Forelimb muscle (tissue), 1 donor: ENCODE data around the gene SNRPD1. TPM values are rescaled to one million over a fixed set of nuclear protein-coding genes. Genes with fewer than 3 reads are reported as not detected.
"Not testable (repeated sequence)": the region's sequence is repeated elsewhere in the genome, so short reads cannot be mapped to it uniquely, and the experiment has no call there.

Source experiments
- DNase-seq: peaks from one replicate; pipeline ENCODE4 v3.0.0-alpha.2; 2013; ENCODE audit warnings: low read depth
- polyA plus RNA-seq: library from polyadenylated mRNA; unstranded; fragments of 120-200 nt; gene quantifications from one replicate; pipeline ENCODE4 v1.2.1, GENCODE V29; 2013; ENCODE audit not compliant: insufficient read length

The SNRPD1 gene
- polyA plus RNA-seq, 1 donor, result 84.3 TPM

DNA sequence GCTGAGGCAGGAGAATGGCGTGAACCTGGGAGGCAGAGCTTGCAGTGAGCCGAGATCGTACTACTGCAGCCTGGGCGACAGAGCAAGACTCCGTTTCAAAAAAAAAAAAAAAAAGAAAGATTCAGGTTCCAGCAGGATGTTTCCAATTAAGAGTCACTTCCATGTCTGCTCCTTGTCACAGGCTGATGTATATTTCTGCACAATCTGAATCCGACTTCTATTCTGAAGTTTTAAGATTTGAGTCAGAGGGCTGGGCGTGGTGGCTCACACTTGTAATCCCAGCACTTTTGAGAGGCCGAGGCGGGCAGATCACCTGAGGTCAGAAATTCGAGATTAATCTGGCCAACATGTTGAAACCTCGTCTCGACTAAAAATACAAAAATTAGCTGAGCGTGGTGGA is 24.7 kb downstream of the SNRPD1 start:
- no peak for DNase-seq

DNA sequence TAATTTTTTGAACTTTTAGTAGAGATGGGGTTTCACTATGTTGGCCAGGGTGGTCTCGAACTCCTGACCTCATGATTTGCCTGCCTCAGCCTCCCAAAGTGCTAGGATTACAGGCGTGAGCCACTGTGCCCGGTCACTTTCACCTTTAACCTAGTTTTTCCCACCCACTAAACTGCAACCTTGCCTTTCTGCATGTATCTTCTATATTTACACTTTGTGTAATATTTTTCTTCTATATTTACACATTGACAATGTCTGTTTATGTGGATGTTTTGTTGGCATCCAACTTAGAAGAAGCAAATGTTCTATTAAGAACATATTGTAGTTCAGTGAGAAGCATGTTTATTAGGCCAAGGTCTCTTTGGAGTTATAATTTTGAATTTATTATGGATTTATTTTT is 26.7 kb downstream of the SNRPD1 start:
- DNase-seq, result no peak

GRCh38 chr18:21640375-21640774 is 28.3 kb downstream of the SNRPD1 start:
- not testable (repeated sequence) for DNase-seq

DNA sequence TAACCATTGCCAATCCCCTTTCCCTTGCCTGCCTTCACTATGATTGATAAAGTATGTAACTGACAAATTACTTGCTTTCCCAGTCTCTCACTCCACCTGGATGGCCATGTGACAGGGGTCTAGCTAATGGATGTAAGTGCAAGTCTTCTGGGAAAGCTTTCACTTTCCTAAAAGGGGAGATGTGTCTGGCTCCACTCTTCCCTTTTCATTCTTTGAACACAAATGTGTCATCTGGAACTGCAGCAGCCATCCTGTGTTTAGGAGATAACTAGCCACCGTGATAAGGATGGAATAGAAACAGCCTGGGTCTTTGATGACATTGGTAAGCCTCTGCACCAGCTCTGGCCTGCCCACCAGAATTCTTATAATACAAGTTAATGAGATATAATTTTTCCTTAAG is 38.2 kb downstream of the SNRPD1 start:
- no peak for DNase-seq

GRCh38 chr18:21652073-21652472 is 40.0 kb downstream of the SNRPD1 start:
- no peak for DNase-seq

DNA sequence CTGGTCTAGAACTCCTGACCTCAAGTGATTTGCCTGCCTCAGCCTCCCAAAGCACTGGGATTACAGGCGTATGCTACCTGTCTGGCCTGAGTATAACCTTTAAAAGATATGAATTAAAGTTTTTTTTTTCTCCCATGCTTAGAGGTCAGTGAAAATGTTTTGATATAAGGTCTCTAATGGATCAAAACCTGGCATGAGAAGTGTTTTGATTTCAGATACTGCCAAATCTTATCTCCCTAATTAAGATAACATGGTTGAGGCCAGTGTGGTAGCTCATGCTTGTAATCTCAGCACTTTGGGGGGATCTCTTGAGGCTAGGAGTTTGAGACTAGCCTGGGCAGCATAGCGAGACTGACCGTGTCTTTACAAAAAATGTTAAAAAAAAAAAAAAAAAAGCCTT is 41.2 kb downstream of the SNRPD1 start:
- DNase-seq, result no peak

DNA sequence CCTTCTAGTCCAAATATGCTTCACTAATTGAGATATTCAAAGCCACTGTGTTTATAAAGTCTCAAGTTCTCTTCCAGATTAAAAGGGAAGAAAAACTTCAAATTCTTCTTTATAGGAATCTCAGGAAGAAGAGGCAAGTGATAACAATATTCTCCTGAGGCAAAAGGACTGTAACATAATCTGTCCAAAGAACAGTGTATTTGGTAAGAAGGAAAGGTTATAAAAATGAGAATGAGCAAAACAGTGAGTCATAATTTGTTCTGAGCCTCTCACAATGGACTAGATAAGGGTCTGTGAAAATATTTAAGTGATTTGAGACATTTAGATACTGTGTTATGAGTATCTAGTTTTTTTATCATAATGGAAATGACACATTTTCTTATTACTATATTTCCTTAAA is 44.3 kb downstream of the SNRPD1 start:
- no peak for DNase-seq

DNA sequence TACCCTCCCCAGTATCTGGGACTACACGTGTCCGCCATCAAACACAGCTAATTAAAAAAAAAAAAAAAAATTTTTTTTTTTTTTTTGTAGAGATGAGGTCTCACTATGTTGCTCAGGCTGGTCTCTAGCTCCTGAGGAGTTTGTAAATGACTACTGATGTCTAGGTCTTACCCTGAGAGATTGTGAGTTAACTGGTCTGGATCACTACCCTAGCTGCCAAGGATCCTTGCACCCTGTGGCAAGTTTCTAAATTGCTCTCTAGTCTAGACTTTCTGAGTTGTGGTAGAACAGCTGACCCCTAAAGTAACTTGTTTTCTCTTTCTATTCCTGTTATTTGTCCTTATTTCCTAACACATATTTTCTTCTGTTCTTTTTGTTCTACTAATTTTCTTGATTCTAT is 48.0 kb downstream of the SNRPD1 start:
- DNase-seq, result no peak

DNA sequence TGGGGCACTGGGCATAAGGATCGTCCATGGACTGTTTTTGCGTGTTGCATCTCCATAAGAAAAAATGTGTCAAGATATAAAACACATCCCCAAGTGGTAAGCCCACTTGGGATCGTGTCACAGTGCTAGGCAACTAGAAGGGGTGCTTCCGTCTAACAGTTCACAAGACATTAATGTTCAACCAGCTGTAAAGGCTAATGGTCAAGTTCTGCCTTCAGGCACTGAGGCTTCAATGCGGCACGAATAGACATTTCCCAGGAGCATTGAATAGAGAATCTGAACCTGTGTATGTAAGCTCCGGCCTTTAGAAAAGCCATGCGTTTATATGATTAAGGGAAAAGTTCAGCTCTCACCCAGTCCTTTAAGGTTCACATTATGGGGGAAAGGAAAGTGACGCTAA is 50.5 kb downstream of the SNRPD1 start:
- DNase-seq, result no peak

GRCh38 chr18:21663578-21663977 is 51.5 kb downstream of the SNRPD1 start:
- peak; percentile 56 for DNase-seq

GRCh38 chr18:21664069-21664468 is 52.0 kb downstream of the SNRPD1 start:
- no peak for DNase-seq

- no peak for DNase-seq
Observed at GRCh38 chr18:21669736-21670285, 57.7 kb downstream of the SNRPD1 start.

DNA sequence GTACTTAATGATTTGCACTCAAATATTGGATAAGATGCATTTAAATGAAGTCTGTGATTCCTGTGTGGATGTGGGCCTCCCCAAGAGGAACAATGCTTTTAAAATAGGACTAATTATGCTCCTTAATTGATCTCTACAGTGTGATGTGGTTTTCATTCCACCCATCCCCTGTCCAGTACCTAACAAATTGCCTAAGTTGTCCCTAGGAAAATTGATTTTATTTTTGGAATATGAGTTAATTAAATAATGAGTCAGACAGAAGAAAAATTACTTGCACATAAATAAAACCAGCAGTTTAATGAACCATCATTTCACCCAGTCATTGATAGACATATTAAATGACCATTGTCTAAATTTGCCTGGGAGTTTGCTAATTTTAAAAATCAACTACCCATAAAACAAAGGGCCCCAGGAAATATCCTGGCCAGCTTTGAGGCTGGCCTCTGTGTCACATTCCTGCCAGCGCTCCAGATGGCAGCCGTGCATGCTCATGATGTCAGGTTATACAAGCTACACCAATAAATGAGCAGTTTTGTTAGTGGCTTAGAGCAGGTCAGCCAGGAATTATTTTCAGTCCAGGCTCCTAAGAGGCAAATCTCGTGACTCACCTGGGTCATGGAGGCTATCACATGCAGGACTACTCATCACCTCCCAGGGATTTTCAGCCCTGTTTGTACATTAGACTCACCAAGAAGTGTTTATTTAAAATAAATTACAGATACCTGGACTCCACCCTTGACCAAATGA is 60.6 kb downstream of the SNRPD1 start:
- DNase-seq, result no peak

DNA sequence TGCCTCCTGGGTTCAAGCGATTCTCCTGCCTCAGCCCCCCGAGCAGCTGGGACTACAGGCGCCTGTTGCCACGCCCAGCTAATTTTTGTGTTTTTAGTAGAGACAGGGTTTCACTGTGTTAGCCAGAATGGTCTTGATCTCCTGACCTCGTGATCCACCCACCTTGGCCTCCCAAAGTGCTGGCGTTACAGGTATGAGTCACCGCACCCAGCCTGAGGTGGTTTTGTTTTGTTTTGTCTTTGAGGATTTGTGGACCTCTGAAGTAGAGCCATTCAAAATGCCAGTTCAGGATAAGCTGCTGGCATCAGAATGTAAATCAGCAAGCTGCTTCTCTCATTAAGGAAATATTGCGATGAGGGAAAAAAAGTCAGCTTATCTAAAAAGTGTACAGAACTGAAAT is 63.2 kb downstream of the SNRPD1 start:
- DNase-seq, result not testable (repeated sequence)

DNA sequence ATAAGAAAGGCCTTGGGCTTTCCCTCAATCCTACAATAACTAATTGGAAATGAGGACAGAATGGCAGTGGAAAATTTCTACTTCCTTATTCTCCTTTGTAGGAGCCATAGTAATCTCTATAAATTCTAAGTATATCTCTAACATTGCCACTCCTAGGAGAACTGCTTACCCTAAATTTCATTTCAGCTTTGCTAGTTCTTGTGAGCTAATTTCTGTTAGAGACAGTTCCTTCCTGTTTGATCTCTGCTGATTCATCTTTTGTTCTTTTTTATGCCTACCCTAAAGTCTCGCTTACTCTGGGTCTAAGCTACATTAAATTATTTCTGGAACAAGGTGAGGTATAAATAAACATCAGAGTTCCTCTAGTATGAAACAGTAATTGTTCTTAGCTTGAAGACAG is 66.7 kb downstream of the SNRPD1 start:
- no peak for DNase-seq

DNA sequence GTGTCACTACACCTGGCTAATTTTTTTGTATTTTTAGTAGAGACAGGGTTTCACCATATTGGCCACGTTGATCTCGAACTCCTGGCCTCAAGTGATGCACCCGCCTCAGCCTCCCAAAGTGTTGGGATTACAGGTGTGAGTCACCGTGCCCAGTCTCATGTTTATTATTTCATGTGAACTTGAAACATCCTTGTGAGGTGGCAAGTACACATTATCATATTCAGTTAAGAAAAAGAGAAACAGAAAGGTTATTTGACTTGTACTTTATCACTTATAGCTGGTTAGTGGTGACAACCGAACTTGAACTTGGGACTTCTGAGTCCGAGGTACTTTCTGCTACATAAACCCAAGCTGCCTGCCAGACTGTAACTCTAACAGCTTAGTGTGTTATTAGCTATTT is 68.0 kb downstream of the SNRPD1 start:
- no peak for DNase-seq

DNA sequence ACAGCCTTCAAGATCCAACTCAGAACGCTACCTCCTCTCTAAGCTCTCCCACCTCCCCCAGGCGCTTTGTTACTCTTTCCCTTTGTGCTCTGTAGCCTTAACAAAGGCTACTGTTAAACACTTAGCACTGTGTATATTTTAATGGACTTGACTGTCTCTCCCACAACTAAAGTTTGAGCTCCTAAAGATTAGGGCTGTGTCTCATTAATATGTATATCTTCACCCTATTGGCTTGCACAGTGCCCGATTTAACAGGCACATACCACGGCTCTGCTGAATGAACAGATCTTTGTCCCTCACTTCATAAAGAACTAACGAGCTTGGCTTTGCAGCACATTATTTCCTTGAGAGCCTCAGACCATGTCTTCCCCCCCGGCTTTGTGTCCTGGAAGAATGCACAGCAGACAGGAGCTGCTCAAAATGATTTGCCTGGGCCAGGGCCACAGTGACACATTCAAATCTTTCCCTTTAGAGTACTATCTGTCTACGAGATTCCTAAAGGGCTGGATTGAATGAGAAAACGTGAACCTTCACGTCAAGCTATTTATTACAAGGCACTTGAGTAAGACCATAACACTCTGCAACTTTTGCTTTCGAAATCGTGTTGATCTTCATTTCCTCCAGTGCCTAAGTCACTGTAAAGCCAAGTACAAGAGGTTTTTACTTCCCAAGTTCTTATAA is 70.4 kb downstream of the SNRPD1 start:
- DNase-seq, result no peak

Other genes with a start within 250 kb of the SNRPD1 start
- 20.9 TPM for gene ESCO1, start 11.6 kb upstream of the SNRPD1 start, polyA plus RNA-seq
- 12.8 TPM for gene ABHD3, start 92.5 kb downstream of the SNRPD1 start, polyA plus RNA-seq
- 36.7 TPM for gene MIB1, start 128.5 kb downstream of the SNRPD1 start, polyA plus RNA-seq